Neural cell (in vitro differentiated cells): ENCODE data around the gene MPDU1. TPM values are rescaled to one million over a fixed set of nuclear protein-coding genes. Genes with fewer than 3 reads are reported as not detected.

Experiments
- H2AFZ ChIP-seq: fragments of 200-600, 300-800 bp; sonication (generic), shearing (Covaris generic); 2 replicates; pipeline ENCODE4 v1.6.0; 2014; ENCODE audit warnings: low read depth, mild to moderate bottlenecking, antibody characterized with exemption, low read length, moderate library complexity
- H3F3A ChIP-seq: fragments of 200-600 bp; shearing (Covaris generic); 2 replicates; pipeline ENCODE4 v1.6.1; 2016; ENCODE audit warnings: mild to moderate bottlenecking, moderate library complexity, mixed read lengths, antibody characterized with exemption, low read length; ENCODE audit not compliant: insufficient read depth, poor library complexity, severe bottlenecking
- H3K27ac ChIP-seq: fragments of 200-600, 300-800 bp; sonication (generic), shearing (Covaris generic); 2 replicates; pipeline ENCODE4 v1.5.1; 2014; ENCODE audit warnings: mild to moderate bottlenecking, low read length, moderate library complexity
- H3K27me3 ChIP-seq: fragments of 300-800, 200-600 bp; sonication (generic), shearing (Covaris generic); 2 replicates; pipeline ENCODE4 v1.6.0; 2014; ENCODE audit warnings: mild to moderate bottlenecking, low read depth, low read length, moderate library complexity; ENCODE audit not compliant: insufficient read depth
- H3K36me3 ChIP-seq: fragments of 300-800, 200-600 bp; sonication (generic), shearing (Covaris generic); 2 replicates; pipeline ENCODE4 v1.5.1; 2014; ENCODE audit warnings: mild to moderate bottlenecking, antibody characterized with exemption, low read length, moderate library complexity; ENCODE audit not compliant: insufficient read depth
- H3K4me2 ChIP-seq: fragments of 300-800, 200-600 bp; sonication (generic), shearing (Covaris generic); 2 replicates; pipeline ENCODE4 v1.6.0; 2014; ENCODE audit warnings: mild to moderate bottlenecking, low read length
- H3K4me3 ChIP-seq: fragments of 300-800, 200-600 bp; sonication (generic), shearing (Covaris generic); 2 replicates; pipeline ENCODE4 v1.5.1; 2014; ENCODE audit warnings: mild to moderate bottlenecking, low read length, moderate library complexity
- H3K79me2 ChIP-seq: fragments of 200-600 bp; shearing (Covaris generic); replicated peaks from 2 replicates; pipeline ENCODE4 v1.6.0; 2014; ENCODE audit warnings: mild to moderate bottlenecking, low read length, moderate library complexity; ENCODE audit not compliant: insufficient read depth
- H3K9ac ChIP-seq: fragments of 300-800, 200-600 bp; sonication (generic), shearing (Covaris generic); 2 replicates; pipeline ENCODE4 v1.6.1; 2016; ENCODE audit warnings: mild to moderate bottlenecking, low read length, mixed read lengths
- H3K9me2 ChIP-seq: fragments of 200-600 bp; shearing (Covaris generic); 2 replicates; pipeline ENCODE4 v1.6.1; 2016; ENCODE audit warnings: mild to moderate bottlenecking, low read length, mixed read lengths; ENCODE audit not compliant: insufficient read depth
- H3K9me3 ChIP-seq: fragments of 200-600, 300-800 bp; sonication (generic), shearing (Covaris generic); 2 replicates; pipeline ENCODE4 v1.6.1; 2016; ENCODE audit warnings: mild to moderate bottlenecking, mixed run types, low read length, moderate library complexity, mixed read lengths
- H4K20me1 ChIP-seq: fragments of 200-600 bp; shearing (Covaris generic); 2 replicates; pipeline ENCODE4 v1.6.1; 2016; ENCODE audit warnings: mild to moderate bottlenecking, mixed run types; ENCODE audit not compliant: insufficient read depth
- CTCF ChIP-seq: fragments of 450-650 bp; IDR thresholded peaks from 2 replicates; pipeline ENCODE4 v1.5.1; 2014; ENCODE audit warnings: antibody characterized with exemption, mild to moderate bottlenecking, moderate library complexity; ENCODE audit not compliant: poor library complexity, severe bottlenecking
- EP300 ChIP-seq: fragments of 450-650 bp; conservative IDR thresholded peaks from 2 replicates; pipeline ENCODE4 v1.6.1; 2014; ENCODE audit warnings: antibody characterized with exemption, mild to moderate bottlenecking, moderate library complexity; ENCODE audit not compliant: poor library complexity, severe bottlenecking
- MXI1 ChIP-seq: fragments of 450-650 bp; conservative IDR thresholded peaks from 2 replicates; pipeline ENCODE4 v1.6.1; 2014; ENCODE audit warnings: antibody characterized with exemption, mild to moderate bottlenecking; ENCODE audit not compliant: poor library complexity, severe bottlenecking
- POLR2AphosphoS5 ChIP-seq: IDR thresholded peaks from 2 replicates; pipeline ENCODE4 v1.6.1; 2012
- RAD21 ChIP-seq: fragments of 450-650 bp; conservative IDR thresholded peaks from 2 replicates; pipeline ENCODE4 v1.6.1; 2014; ENCODE audit warnings: antibody characterized with exemption, mild to moderate bottlenecking, moderate library complexity
- REST ChIP-seq: IDR thresholded peaks from 2 replicates; pipeline ENCODE4 v1.6.1; 2012; ENCODE audit warnings: borderline replicate concordance
- SMC3 ChIP-seq: fragments of 450-650 bp; conservative IDR thresholded peaks from 2 replicates; pipeline ENCODE4 v1.6.1; 2014; ENCODE audit warnings: antibody characterized with exemption, mild to moderate bottlenecking, moderate library complexity; ENCODE audit not compliant: poor library complexity
- TAF1 ChIP-seq: IDR thresholded peaks from 2 replicates; pipeline ENCODE4 v1.6.1; 2012; ENCODE audit warnings: low read depth
- polyA minus RNA-seq: library from RNA; depleted of rRNA, polyadenylated mRNA; stranded (reverse); fragments of >200 nt; gene quantifications from 2 replicates; pipeline ENCODE4 v1.2.3, GENCODE V29; 2014
- polyA plus RNA-seq: library from polyadenylated mRNA; depleted of rRNA; stranded (reverse); fragments of >200 nt; gene quantifications from 2 replicates; pipeline ENCODE4 v1.2.3, GENCODE V29; 2014

The MPDU1 gene
- polyA plus RNA-seq (110 and 118 TPM in 2 replicates), polyA minus RNA-seq (39.7 and 43.1 TPM in 2 replicates)

- no peaks in the 10 kb centered on the region for H4K20me1 ChIP-seq
- H3K27me3 ChIP-seq: no peaks in the 10 kb centered on the region
- no peaks in the 10 kb centered on the region for H3K9me3 ChIP-seq
- peak within 1 kb of the TSS; percentile 7 for H2AFZ ChIP-seq
- H3K79me2 ChIP-seq: no peaks in the 10 kb centered on the region
- H3K9me2 ChIP-seq: no peaks in the 10 kb centered on the region
- peak within 1 kb of the TSS; percentile 52 for H3K4me2 ChIP-seq
- H3K27ac ChIP-seq: peak within 1 kb of the TSS; percentile 90
- TF ChIP-seq SMC3 (no peak), TAF1 (peak; percentile 95), CTCF (peak; percentile 12), POLR2AphosphoS5 (peak; percentile 79), MXI1 (peak; percentile 98), RAD21 (no peak), EP300 (no peak), REST (peak; percentile 94)
- H3F3A ChIP-seq: no peaks in the 10 kb centered on the region
- H3K4me3 ChIP-seq: peak within 1 kb of the TSS; percentile 69
- H3K36me3 ChIP-seq: no peaks in the 10 kb centered on the region
- peak within 1 kb of the TSS; percentile 78 for H3K9ac ChIP-seq
Observed at GRCh38 chr17:7583253-7584109, at the start of gene MPDU1. Gene MPDU1, plus strand, starts transcription at chr17:7583852. Its CDS starts 11 bp downstream, at chr17:7583863.

GRCh38 chr17:7538050-7538449 lies 45.6 kb upstream of the MPDU1 start:
- Histone ChIP-seq H3K36me3 (no peaks in the 10 kb centered on the region), H3K9ac (no peak overlapping the region), H3K9me3 (no peaks in the 10 kb centered on the region), H3K9me2 (no peaks in the 10 kb centered on the region), H3F3A (no peaks in the 10 kb centered on the region), H3K4me3 (no peak overlapping the region), H3K27me3 (no peaks in the 10 kb centered on the region), H2AFZ (no peak overlapping the region), H3K4me2 (no peak overlapping the region), H3K79me2 (no peaks in the 10 kb centered on the region), H3K27ac (no peak overlapping the region), H4K20me1 (no peaks in the 10 kb centered on the region)
- no peak for TF ChIP-seq RAD21
- TF ChIP-seq MXI1: no peak
- TF ChIP-seq REST: no peak
- TF ChIP-seq TAF1: no peak
